Measurements from ENCODE around the gene SORCS2.
A peak's percentile ranks its signal among the peaks of the same experiment; 100 is the strongest.

The SORCS2 gene

GRCh38 chr4:7248857-7249256, 56.5 kb downstream of the SORCS2 start:
- no peak for DNase-seq

GRCh38 chr4:7251321-7251720, 59.0 kb downstream of the SORCS2 start:
- no peak for DNase-seq

- no peak for DNase-seq
Observed at GRCh38 chr4:7252051-7252450, 59.7 kb downstream of the SORCS2 start.

GRCh38 chr4:7252510-7253340, 60.4 kb downstream of the SORCS2 start:
- DNase-seq = no peak

DNA sequence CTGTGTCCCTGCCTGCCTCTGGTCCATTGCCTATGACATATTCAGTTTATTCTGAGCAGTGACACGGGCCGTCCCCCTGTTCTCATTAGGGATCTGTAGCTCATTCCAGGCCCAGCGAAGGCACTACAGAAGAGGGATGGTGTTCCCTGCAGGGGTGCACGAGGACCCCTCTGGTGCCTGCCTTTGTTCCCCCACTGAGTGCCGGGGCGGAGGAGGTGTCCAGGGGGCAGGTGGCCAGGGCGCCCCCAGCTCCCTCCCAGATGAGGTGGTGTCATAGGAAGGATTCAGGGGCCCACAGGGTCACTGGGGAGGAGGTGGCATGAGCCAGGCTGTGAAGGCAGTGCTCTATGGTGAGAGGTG, 61.0 kb downstream of the SORCS2 start:
- DNase-seq = no peak

DNA sequence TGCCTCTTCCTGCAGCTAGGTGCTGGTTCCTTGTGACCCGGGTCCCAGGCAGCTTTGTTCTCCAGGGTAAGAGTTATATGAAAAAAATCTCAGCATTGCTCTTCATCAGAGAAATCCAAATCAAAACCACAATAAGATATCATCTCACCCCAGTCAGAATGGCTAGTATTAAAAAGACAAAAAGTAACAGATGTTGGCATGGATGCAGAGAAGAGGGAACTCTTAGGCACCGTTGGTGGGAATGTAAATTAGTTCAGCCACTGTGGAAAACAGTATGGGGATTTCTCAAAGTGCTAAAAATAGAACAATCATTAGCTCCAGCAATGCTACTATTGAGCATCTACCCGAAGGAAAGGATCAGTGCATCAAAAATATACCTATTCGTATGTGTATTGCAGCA, 61.5 kb downstream of the SORCS2 start:
- no peak for DNase-seq

DNA sequence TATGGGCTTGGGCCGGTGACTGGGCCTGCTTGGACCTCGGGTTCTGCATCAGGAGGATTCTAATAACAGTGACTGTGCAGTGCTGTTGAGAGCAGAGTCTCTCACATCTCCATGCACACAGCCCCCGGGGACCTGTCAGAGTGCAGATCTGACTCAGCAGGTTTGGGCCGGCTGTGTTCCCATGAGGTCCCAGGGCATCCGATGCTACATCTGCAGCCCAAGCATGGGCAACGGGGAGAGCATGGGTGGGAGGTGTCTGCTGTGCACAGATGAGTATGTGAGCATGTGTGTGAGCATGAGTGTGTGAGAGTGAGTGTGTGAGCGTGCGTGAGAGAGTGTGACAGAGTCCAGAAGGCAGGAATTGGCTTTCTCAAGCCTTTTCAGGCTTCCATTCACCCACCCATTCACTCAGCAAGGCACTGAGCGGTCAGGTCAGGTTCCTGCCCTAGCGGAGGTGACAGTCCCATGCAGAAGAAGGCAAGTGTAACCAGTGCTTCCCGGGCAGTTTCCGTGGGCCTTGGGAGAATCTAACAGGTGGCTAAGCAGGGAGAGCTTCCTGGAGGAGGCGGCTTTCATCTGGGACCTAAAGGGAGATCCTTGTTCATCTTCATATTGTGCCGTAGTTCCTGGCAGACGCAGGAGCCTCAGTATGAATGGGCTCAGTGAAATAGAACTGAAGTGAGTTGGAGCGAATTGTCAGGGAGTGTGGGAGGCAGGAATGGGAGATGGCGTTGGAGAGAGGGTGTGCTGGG, 62.6 kb downstream of the SORCS2 start:
- no peak for DNase-seq

DNA sequence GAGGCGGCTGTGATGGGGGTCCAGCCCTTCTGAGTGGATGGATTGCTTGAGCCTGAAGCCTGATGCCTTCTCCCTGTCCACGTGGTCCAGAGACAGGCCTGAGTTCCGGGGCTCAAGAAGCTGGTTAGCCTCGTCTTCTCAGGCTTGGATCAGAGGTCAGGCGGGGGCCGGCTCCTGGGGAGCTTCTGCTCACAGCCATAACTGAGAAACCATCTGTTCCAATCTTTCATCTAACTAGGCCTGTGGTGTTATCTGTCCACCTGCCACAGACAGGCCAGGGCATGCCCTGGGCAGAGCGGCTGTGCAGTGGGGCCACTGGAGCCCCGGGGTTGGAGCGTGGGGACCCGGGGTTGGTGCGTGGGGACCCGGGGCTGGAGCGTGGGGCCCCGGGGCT, 63.1 kb downstream of the SORCS2 start:
- DNase-seq = no peak

DNA sequence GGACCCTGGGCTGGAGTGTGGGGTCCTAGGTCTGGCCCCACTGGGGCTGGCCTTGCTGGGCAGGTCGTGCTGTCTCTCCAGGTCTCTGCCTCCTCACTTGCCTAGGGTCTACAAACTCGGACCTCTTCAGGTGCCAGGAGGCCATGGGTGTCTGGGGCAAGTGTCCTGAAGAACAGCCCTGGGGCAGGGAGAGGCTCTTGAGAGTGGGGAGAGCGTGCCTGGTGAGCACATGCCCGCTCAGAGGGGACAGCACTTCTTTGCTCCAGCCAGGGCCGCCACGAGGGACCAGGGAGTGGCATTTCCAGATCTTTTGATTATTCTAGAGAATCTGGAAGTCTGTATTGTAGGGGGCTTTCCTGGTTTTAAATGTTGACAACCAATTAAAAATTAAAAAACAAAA, 63.7 kb downstream of the SORCS2 start:
- DNase-seq = no peak

DNA sequence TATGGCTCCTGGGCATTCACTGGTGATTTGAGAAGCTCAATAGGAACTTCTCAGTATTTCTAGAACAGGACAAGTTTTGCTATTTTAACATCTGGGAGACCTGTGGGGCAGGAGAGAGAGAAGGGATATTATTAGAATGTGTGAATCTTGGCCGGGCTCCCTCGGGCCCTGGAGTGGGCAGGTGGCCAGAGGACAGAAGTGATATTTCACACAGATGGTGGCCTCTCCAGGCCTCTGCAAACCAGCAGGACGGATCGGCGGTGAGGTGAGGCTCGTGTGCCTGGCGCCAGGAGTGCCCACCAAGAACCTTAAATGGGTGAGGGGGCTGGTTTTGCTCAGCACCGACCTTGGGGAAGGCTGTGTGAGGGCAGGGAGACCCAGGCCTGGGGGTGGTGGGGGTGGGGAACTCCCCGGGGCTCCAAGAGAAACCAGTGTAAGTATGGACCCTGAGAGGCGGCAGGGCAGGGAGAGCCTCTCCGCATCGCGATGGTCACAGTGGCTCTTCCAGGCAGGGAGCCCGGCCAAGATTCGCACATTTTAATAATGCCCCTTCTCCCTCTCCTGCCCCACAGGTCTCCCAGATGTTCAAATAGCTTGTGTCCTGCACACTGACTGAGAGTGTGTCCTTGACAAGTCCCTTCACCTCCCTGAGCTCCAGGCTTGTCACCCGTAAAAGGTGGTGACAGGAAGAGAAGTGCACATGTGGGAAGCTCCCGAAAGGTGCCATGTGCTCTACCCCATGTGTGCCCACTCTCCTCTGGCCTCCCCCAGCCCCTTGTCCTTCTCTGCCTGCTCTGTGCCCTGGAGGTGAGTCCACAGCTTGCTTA, 64.9 kb downstream of the SORCS2 start:
- DNase-seq = no peak

DNA sequence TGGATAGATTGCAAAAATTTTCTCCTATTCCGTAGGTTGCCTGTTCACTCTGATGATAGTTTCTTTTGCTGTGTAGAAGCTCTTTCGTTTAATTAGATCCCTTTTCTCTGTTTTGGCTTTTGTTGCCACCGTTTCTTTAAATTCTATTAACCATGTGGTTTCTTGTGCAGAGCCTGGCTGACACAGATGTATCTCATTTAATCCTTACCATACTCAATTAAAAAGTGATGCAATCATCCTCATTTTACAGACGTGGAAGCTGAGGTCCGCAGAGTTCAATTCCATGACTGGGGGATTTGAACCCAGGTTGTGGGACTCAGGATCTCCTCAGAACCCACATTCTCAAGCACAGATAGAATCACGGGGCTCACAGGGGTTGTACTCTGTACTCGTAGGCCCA, 66.7 kb downstream of the SORCS2 start:
- DNase-seq = no peak

DNA sequence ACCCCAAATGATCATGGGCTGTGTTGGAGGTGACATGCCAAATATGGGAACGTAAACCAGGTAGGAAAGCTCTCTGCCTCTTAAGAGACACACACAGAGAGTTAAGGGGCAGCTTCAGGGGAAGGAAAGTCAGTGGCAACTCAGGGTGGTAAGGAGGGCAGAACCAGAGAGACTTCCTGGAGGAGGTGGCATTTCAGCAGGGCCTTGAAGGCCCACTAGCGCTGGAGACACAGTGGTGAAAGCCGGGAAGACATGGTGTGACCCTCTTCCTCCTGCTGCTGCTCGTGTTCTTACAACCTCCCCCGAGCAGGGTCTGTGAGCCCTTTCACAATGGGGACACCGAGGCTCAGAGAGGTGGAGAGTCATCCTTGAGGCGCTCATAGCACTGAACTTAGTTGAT, 68.2 kb downstream of the SORCS2 start:
- DNase-seq = no peak

- no peak for DNase-seq
Observed at GRCh38 chr4:7261087-7261486, 68.7 kb downstream of the SORCS2 start.

DNA sequence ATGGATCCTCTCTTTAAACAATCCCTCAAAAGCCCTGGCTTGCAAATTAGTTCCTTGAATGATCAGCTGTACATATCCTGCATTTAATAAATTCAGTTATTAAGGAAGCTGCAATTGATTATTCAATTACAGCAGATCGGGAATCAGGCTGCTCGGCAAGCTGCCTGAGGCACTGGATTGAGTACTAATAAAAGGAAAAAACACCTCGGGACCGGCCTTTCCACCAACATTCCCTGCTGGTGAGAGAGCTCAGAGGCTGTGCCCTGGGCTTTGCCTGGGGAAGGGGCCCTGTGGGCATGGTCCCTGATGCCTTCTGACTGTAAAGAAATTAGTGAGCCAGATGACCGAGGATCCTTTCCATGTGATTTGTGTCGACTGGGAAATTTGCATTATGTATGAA, 69.2 kb downstream of the SORCS2 start:
- no peak for DNase-seq

- no peak for DNase-seq
Observed at GRCh38 chr4:7262134-7262533, 69.8 kb downstream of the SORCS2 start.

DNA sequence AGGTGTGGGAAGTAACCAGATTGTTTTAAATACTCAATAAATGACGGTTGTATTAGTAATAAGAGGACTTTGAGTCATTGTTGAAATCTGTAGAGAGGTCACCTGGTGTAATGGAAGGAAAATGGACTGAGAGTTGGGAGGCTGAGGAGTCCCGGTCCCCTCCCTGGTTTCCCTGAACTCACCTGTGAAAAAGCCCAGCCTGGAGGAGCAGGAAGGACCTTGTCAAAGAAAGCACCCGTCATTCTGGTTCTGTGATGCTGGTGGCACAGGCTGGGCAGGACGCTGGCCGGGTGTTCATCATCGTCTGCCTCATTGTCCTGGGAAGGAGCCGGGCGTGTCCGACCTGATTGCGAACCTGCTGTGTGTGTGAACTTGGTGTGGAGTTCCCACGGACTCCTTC, 70.8 kb downstream of the SORCS2 start:
- no peak for DNase-seq

GRCh38 chr4:7264694-7265093, 72.4 kb downstream of the SORCS2 start:
- no peak for DNase-seq

DNA sequence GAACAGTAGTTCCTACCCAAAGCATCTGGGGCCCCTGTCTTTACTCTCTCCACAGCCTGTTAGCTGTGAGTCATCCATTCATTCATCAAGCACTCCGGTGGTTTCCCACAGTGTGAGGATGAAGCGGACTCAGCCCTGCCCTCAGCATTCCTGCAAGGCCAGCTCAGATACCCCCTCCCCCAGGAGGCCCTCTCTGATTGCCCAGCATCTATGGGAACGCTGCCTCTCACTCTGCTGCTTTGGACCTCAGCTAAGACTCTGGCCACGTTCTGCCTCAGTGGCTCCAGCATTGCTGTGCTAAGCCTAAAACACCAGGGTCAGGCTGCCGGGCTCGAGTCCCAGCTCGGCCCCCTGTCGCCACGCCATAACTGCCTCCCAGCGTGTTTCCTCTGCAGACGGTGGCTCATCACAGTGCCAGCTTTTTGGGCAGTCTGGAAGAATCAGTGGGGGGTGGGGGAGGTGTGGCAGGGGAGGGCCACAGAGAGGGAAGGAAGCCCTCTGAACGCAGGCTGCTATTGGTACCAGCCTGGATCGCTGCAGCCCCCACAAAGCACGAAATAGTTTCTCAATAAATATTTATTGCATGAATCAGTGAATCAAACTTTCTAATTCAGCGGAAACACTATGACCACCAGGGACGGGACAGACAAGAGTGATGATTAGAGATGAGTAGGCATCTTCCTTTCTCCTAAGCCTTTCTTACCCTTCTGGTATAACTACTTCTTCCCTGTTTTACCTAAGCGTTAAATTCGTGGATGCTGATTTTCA, 74.4 kb downstream of the SORCS2 start:
- DNase-seq = peak in 2 of 3 donors; percentile 7

DNA sequence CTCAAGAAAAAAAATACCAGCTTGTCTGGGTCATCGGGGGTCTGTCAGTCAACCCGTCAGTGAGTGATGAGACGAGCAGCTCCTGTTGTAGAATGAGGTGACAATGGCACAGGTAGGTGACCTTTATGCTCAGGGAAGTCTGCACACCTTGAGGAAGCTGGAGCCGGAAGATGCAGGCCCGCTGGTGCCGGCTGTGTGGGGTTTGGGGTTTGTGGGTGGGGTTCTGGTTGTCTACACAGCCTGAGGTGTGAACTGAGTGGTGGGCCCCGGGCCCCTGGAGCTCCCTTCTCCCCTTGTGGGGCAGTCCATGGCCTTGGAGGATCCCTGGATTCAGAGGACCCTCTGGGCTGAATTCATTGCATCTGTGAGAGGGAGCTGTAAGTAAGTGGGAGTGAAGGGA, 75.5 kb downstream of the SORCS2 start:
- no peak for DNase-seq

DNA sequence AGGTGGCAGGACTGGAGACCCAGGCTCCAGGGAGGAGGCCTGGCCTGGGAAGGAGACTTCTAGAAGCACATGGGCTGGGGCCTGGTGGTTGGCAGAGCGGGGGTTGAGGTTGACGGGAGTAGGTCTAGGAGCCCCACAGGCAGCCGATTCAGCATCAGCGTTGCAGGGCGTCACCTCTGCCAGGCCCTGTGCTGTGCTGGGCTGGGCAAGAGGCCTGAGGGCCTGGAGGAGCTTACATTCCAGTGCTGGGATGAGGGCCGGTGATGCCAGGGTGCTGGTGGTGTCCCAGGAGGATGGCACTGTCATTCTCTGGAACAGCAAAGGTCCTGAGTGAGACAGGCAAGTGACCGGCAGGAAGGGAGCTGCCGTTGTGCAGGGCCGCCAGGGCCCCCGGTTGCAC, 76.6 kb downstream of the SORCS2 start:
- no peak for DNase-seq

DNA sequence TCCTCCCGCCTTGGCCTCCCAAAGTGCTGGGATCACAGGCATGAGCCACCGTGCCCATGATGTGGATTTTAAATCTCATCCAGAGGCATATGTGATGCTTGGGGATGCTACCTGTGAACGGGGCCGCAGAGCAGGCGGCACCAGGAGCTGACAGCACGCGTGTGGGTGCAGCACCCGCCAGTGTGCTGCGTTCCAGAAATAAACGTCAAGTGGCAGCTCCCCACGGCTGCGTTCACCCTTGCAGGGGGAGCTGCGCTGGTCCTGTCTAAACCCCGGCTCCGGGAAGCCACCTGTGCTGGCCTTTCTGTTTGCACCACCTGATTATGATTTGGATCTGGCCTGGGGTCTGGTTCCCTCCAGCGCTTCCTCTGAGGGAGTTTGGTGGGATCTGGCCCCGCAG, 77.8 kb downstream of the SORCS2 start:
- DNase-seq = no peak

DNA sequence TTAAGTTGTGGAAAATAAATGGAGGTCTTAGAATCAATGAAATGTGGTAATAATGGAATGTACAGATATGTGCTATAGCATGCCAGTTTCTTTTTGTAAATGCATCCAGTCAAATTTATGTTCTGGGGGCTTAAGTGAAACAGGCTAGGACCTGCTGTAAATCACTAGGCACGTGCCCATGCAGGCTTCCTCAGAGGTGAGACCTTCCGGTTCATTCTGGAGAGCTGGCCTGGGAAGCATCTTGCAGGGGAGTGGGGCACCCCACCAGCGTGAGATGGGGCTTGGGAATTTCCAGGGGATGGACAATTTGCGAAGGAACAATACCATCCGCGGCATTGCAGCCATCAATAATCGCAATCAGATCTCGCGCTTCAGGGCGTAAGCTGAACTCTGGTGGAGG, 80.1 kb downstream of the SORCS2 start:
- no peak for DNase-seq

- no peak for DNase-seq
Observed at GRCh38 chr4:7273738-7274297, 81.5 kb downstream of the SORCS2 start.

Measured in suppressor macrophage treated with lipopolysaccharide for 1 hour (primary cell).